Prostate gland (tissue), 2 donors: ENCODE data around the gene MEF2D. TPM values are rescaled to one million over a fixed set of nuclear protein-coding genes. Genes with fewer than 3 reads are reported as not detected.

Experiments used
- DNase-seq: peaks from one replicate; pipeline ENCODE4 v3.0.0-alpha.2; 2019; ENCODE audit warnings: low spot score
- H3K27ac ChIP-seq, 2 donors: fragments of 200-600 bp; sonication (generic); 2 replicates each; pipeline ENCODE4 v1.5.1; 2017 to 2019
- H3K27me3 ChIP-seq: fragments of 200-600 bp; sonication (generic); replicated peaks from 2 replicates; pipeline ENCODE4 v1.5.1; 2019; ENCODE audit not compliant: insufficient read depth
- H3K36me3 ChIP-seq, 2 donors: fragments of 200-600 bp; sonication (generic); 1 replicate in 1 of 2; 2 replicates in 1 of 2; pipeline versions ENCODE4 v1.5.1 to v1.8.1; 2017 to 2019
- H3K4me1 ChIP-seq: fragments of 200-600 bp; sonication (generic); replicated peaks from 2 replicates; pipeline ENCODE4 v1.5.1; 2019
- H3K4me3 ChIP-seq, 2 donors: fragments of 200-600 bp; sonication (generic); 2 replicates each; pipeline ENCODE4 v1.5.1; 2017 to 2019
- H3K9me3 ChIP-seq: fragments of 200-600 bp; sonication (generic); 2 replicates; pipeline ENCODE4 v1.5.1; 2017
- POLR2A ChIP-seq: fragments of 450-650 bp; IDR thresholded peaks from one replicate; pipeline ENCODE4 v1.6.1; 2016; ENCODE audit warnings: antibody characterized with exemption, mild to moderate bottlenecking
- POLR2AphosphoS5 ChIP-seq: sonication (generic); formaldehyde crosslinking; IDR thresholded peaks from one replicate; pipeline ENCODE4 v1.6.1; 2017; ENCODE audit warnings: antibody characterized with exemption
- WGBS: methylation state at CpG from one replicate; pipeline ENCODE4 v1.1.5; 2018; 5-methylcytosine and 5-hydroxymethylcytosine counted together
- intact Hi-C: fragments of 100-400 bp; cut with DNase I; formaldehyde crosslinking; loops from one replicate; pipeline ENCODE4 v1.14.2; 2022
- microRNA counts, 2 donors: library from miRNA; unstranded; fragments of <30 nt; microRNA quantifications; one replicate each; lab custom pipeline; 2016 to 2017
- microRNA-seq: library from miRNA; unstranded; fragments of <30 nt; microRNA quantifications from one replicate; pipeline ENCODE4, GENCODE V29; 2016
- small RNA-seq, 2 donors: library from RNA; depleted of rRNA; stranded (forward); fragments of <200 nt; gene quantifications; one replicate each; pipeline ENCODE3, GENCODE V24; 2016
- total RNA-seq, 2 donors: library from RNA; depleted of rRNA; stranded (reverse); fragments of >200 nt; gene quantifications; one replicate each; pipeline ENCODE4 v1.1.0, GENCODE V29; 2016
- TF ChIP-seq, protein P1 (sequence below), 4 experiments: fragments of 200-600 bp in 2 of 4; fragments of 450-650 bp in 2 of 4; sonication (generic) in 2 of 4; IDR thresholded peaks; 1 replicate in 3 of 4; 2 replicates in 1 of 4; pipeline ENCODE4 v1.5.1; 2016 to 2019; ENCODE audit warnings: antibody characterized with exemption in 4 of 4, mild to moderate bottlenecking in 2 of 4, moderate library complexity in 2 of 4

Gene MEF2D
- total RNA-seq, 2 donors from 2014 or later: 52.1 to 128 TPM

DNA sequence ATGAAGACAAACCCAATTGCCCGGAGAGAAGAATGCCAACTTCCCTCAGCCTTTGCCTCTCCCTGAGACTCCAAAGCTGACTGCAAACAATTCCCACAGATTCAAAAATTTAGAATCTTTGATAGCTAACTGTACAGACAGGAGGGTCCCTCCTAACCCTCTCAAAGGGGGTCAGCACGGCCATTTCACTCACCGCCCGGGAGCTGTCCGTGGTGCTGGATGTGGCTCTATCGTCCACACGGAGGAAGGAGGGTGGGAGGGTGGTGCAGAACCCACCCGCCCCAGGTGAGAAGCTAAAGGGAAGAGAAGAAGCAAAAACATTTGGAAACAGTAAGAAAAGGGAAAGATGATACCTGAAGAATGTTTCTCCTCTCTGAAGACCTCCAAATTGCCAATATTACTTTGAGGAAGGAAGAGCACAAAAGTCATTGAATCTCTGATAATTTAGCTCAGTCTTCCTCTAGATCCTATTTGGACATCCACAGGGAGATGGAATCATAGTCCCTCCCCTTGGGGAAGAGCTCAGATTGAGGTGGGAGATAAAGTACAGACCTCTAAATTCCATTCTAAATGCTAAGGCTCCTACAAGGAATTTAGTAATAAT is 86.0 kb downstream of the MEF2D start:
- WGBS: 14% methylated on average over 8 of the region's 8 CpGs
- Histone ChIP-seq H3K4me3 (no peak overlapping the region), H3K36me3 (no peaks in the 10 kb centered on the region), H3K27ac (no peak overlapping the region), H3K4me1 (no peaks in the 10 kb centered on the region), H3K9me3 (no peaks in the 10 kb centered on the region), H3K27me3 (peaks cover 17% of the 10 kb centered on the region)
- TF ChIP-seq POLR2A (no peak), POLR2AphosphoS5 (no peak)
- TF ChIP-seq, protein P1, sequence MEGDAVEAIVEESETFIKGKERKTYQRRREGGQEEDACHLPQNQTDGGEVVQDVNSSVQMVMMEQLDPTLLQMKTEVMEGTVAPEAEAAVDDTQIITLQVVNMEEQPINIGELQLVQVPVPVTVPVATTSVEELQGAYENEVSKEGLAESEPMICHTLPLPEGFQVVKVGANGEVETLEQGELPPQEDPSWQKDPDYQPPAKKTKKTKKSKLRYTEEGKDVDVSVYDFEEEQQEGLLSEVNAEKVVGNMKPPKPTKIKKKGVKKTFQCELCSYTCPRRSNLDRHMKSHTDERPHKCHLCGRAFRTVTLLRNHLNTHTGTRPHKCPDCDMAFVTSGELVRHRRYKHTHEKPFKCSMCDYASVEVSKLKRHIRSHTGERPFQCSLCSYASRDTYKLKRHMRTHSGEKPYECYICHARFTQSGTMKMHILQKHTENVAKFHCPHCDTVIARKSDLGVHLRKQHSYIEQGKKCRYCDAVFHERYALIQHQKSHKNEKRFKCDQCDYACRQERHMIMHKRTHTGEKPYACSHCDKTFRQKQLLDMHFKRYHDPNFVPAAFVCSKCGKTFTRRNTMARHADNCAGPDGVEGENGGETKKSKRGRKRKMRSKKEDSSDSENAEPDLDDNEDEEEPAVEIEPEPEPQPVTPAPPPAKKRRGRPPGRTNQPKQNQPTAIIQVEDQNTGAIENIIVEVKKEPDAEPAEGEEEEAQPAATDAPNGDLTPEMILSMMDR (IDR thresholded peaks at IDR 0.05): no peak
- intact Hi-C loops: no loop called here
- DNase-seq: no peak

MicroRNA genes within 50 kb of the gene (microRNA counts, 767-probe panel; counts per million panel counts)
- 431 to 1,531 counts per million in 2 donors for microRNA hsa-miR-9-5p (lab: Ali Mortazavi, UCI)

Small RNAs within 50 kb of the gene (microRNA-seq; reads per million reads assigned to microRNA genes)
- gene MIR9-1: not detected

Small RNAs within 50 kb of the gene (small RNA-seq; reads per million reads assigned to genes)
- gene MIR9-1: 0 reads per million in 2 donors
- 0 reads per million in 2 donors for gene RF00019

Other genes with a start within 250 kb of the MEF2D start
- gene SMG5, start 217.9 kb downstream of the MEF2D start, total RNA-seq: 100 to 1,000 TPM in 1 of 2 donors, 10 to 100 TPM in 1; 49.1 to 113 TPM
- gene TMEM79, start 216.4 kb downstream of the MEF2D start, total RNA-seq: 10 to 100 TPM; 20.7 to 34.3 TPM
- 100 to 1,000 TPM in 1 of 2 donors, 10 to 100 TPM in 1; 91.7 to 132 TPM for gene GLMP, start 205.1 kb downstream of the MEF2D start, total RNA-seq
- 1 to 10 TPM in 1 of 2 donors, not detected in 1; 1.1 TPM for gene VHLL, start 201.5 kb downstream of the MEF2D start, total RNA-seq
- gene CCT3, start 162.5 kb downstream of the MEF2D start, total RNA-seq: 100 to 1,000 TPM; 144 to 167 TPM
- gene TSACC, start 162.2 kb downstream of the MEF2D start, total RNA-seq: 10 to 100 TPM in 1 of 2 donors, not detected in 1; 58.7 TPM
- gene RHBG, start 131.6 kb downstream of the MEF2D start, total RNA-seq: under 1 TPM in 1 of 2 donors, not detected in 1; 0.85 TPM
- 1 to 10 TPM; 1.5 to 3.0 TPM for gene IQGAP3, start 71.8 kb upstream of the MEF2D start, total RNA-seq
- not detected for gene TTC24, start 78.9 kb upstream of the MEF2D start, total RNA-seq
- 100 to 1,000 TPM; 118 to 188 TPM for gene NAXE, start 91.0 kb upstream of the MEF2D start, total RNA-seq
- 10 to 100 TPM; 20.9 to 27.5 TPM for gene GPATCH4, start 100.7 kb upstream of the MEF2D start, total RNA-seq
- 10 to 100 TPM in 1 of 2 donors, 1 to 10 TPM in 1; 6.1 to 10.2 TPM for gene HAPLN2, start 118.6 kb upstream of the MEF2D start, total RNA-seq
- 1 to 10 TPM in 1 of 2 donors, not detected in 1; 4.9 TPM for gene BCAN, start 141.3 kb upstream of the MEF2D start, total RNA-seq
- 10 to 100 TPM; 11.2 to 33.4 TPM for gene NES, start 176.6 kb upstream of the MEF2D start, total RNA-seq
- gene CRABP2, start 204.8 kb upstream of the MEF2D start, total RNA-seq: 10 to 100 TPM; 27.3 to 30.8 TPM
- 10 to 100 TPM; 62.0 to 69.5 TPM for gene METTL25B, start 227.7 kb upstream of the MEF2D start, total RNA-seq
- 10 to 100 TPM; 19.4 to 34.4 TPM for gene ISG20L2, start 228.0 kb upstream of the MEF2D start, total RNA-seq
- 10 to 100 TPM; 55.0 to 67.1 TPM for gene MRPL24, start 240.3 kb upstream of the MEF2D start, total RNA-seq